Right atrium auricular region (tissue), 2 donors: ENCODE data around the gene ZNF445. TPM values are rescaled to one million over a fixed set of nuclear protein-coding genes. Genes with fewer than 3 reads are reported as not detected.
A peak's percentile ranks its signal among the peaks of the same experiment; 100 is the strongest.

Source experiments
- DNase-seq: peaks from one replicate; pipeline ENCODE4 v3.0.0-alpha.2; 2019; ENCODE audit warnings: low spot score
- H3K27ac ChIP-seq, 2 donors: fragments of 200-600 bp; sonication (generic); 1 replicate in 1 of 2; 2 replicates in 1 of 2; pipeline ENCODE4 v1.5.1; 2016 to 2019
- H3K27me3 ChIP-seq, 2 donors: fragments of 200-600 bp; sonication (generic); one replicate each; pipeline versions ENCODE4 v1.5.1 to v1.6.0; 2017 to 2019
- H3K36me3 ChIP-seq: fragments of 200-600 bp; sonication (generic); one replicate; pipeline ENCODE4 v1.5.1; 2016
- H3K4me1 ChIP-seq, 2 donors: fragments of 200-600 bp; sonication (generic); one replicate each; pipeline versions ENCODE4 v1.5.1 to v1.6.0; 2017 to 2019
- H3K4me3 ChIP-seq, 2 donors: fragments of 200-600 bp; sonication (generic); 1 replicate in 1 of 2; 2 replicates in 1 of 2; pipeline ENCODE4 v1.5.1; 2017 to 2019; ENCODE audit warnings: mild to moderate bottlenecking in 1 of 2, moderate library complexity in 1 of 2
- H3K9me3 ChIP-seq, 2 donors: fragments of 200-600 bp; sonication (generic); one replicate each; pipeline ENCODE4 v1.5.1; 2019
- total RNA-seq, 2 donors: library from RNA; depleted of rRNA; stranded (reverse); fragments of >200 nt; gene quantifications; one replicate each; pipeline ENCODE4 v1.1.0, GENCODE V29; 2016
- TF ChIP-seq, protein P1 (sequence below), 2 donors: fragments of 200-600 bp; sonication (generic); IDR thresholded peaks; one replicate each; pipeline ENCODE4 v1.5.1; 2019; ENCODE audit warnings: antibody characterized with exemption in 2 of 2

The ZNF445 gene
- total RNA-seq, 2 donors from 2014 or later, result 5.1 to 5.9 TPM

DNA sequence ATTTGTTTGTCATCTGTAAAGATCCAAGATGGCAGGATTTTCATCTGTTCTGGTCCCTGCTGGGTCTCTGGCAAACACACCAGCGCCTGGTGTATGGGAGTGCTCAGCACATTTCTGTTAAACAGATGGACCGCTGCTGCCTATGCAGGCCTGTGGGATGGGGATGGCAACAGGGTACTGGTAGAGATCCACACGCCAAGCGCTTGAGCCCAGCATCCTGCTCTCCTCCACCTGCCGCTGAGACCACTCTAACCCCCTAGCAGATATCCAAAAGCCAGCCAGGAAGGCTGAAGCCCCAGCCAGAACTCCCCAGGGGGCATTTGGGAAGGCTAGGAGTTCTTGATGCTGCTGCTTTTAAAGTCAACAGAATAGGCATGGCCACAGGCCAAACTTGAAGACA is 31.7 kb downstream of the ZNF445 start:
- Histone ChIP-seq H3K4me1 (peaks cover 0 to 6% of the 10 kb centered on the region in 2 donors), H3K9me3 (no peaks in the 10 kb centered on the region), H3K27ac (no peak overlapping the region), H3K4me3 (no peak overlapping the region), H3K27me3 (no peaks in the 10 kb centered on the region), H3K36me3 (peaks cover 63% of the 10 kb centered on the region)
- DNase-seq, result no peak
- TF ChIP-seq, protein P1, sequence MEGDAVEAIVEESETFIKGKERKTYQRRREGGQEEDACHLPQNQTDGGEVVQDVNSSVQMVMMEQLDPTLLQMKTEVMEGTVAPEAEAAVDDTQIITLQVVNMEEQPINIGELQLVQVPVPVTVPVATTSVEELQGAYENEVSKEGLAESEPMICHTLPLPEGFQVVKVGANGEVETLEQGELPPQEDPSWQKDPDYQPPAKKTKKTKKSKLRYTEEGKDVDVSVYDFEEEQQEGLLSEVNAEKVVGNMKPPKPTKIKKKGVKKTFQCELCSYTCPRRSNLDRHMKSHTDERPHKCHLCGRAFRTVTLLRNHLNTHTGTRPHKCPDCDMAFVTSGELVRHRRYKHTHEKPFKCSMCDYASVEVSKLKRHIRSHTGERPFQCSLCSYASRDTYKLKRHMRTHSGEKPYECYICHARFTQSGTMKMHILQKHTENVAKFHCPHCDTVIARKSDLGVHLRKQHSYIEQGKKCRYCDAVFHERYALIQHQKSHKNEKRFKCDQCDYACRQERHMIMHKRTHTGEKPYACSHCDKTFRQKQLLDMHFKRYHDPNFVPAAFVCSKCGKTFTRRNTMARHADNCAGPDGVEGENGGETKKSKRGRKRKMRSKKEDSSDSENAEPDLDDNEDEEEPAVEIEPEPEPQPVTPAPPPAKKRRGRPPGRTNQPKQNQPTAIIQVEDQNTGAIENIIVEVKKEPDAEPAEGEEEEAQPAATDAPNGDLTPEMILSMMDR (IDR thresholded peaks at IDR 0.05), result no peak

GRCh38 chr3:44444896-44445691 is 32.4 kb downstream of the ZNF445 start:
- Histone ChIP-seq H3K27ac (no peak overlapping the region), H3K36me3 (peaks cover 56% of the 10 kb centered on the region), H3K9me3 (no peaks in the 10 kb centered on the region), H3K27me3 (no peaks in the 10 kb centered on the region), H3K4me1 (peaks cover 0 to 13% of the 10 kb centered on the region in 2 donors), H3K4me3 (no peak overlapping the region)
- no peak for DNase-seq
- TF ChIP-seq, protein P1 (IDR thresholded peaks at IDR 0.05), result no peak

DNA sequence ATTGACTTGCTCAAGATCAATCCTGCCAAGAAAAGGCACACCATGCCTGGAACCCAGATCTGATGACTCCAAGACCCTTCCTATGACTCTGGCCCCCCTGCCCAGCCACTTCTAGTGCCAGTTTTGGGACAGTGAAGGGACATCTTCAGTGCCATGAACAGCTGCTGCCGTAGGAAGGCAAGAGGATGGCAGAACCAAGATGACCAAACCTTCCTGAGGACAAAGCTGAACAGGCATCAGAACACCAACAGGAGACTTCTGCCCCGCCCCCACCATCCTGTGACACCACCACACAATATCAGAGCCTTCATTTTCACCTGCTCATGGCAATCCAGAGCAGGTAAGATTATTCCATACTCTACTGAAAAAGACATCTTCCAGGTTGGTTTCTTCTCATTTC is 33.0 kb downstream of the ZNF445 start:
- no peaks in the 10 kb centered on the region for H3K9me3 ChIP-seq
- no peak overlapping the region for H3K27ac ChIP-seq
- H3K27me3 ChIP-seq, result no peaks in the 10 kb centered on the region
- H3K4me3 ChIP-seq, result no peak overlapping the region
- H3K4me1 ChIP-seq, result peaks cover 0 to 19% of the 10 kb centered on the region in 2 donors
- H3K36me3 ChIP-seq, result peaks cover 49% of the 10 kb centered on the region
- TF ChIP-seq, protein P1 (IDR thresholded peaks at IDR 0.05), result no peak
- DNase-seq, result no peak

GRCh38 chr3:44442596-44443309 is 34.7 kb downstream of the ZNF445 start:
- TF ChIP-seq, protein P1 (IDR thresholded peaks at IDR 0.05), result no peak
- Histone ChIP-seq H3K27me3 (no peaks in the 10 kb centered on the region), H3K4me1 (peaks cover 0 to 25% of the 10 kb centered on the region in 2 donors), H3K4me3 (no peak overlapping the region), H3K9me3 (no peaks in the 10 kb centered on the region), H3K27ac (no peak overlapping the region), H3K36me3 (peaks cover 33% of the 10 kb centered on the region)
- no peak for DNase-seq

DNA sequence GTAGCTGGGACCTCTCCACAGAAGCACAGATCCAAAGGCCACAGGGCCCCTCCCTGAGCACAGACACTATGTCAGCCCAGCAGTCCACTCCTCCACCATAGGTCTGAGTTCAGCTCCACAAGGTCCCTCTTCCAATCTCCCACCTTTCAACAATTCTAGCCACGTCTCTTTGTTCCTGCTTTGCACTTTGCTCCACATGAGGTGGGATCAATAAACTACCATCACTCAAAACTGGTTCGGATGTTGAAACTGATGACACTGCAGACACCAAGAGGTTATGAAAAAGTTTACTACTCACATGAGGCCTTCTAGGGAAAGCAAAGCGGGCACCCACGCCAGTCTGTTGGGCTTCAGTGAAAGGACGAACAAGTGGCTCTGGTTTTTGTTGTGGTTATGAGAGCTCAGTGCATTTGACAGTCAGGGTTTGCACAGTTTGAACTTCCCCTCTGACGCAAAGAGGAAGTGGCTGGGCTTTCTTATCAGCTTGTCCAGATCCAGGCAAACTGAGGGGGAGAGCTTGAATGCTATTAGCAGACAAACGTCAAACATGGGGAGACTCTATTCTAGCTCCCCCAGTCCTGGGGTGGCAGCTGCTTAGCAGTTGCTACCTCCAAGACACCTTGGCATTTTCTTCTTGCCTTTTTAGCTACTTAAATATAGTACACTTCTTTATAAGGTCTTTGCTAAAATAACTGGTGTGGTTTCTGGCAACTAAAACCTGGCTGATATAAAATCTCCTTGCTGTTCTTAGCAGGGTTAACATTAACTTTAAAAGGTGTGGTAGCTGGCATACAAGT is 37.8 kb downstream of the ZNF445 start:
- Histone ChIP-seq H3K27me3 (no peaks in the 10 kb centered on the region), H3K36me3 (peaks cover 12% of the 10 kb centered on the region), H3K4me1 (peaks cover 0 to 36% of the 10 kb centered on the region in 2 donors), H3K27ac (peak overlapping the region; percentile 90 to 92), H3K4me3 (peak overlapping the region in 1 of 2 donors; percentile 29), H3K9me3 (no peaks in the 10 kb centered on the region)
- peak; percentile 91 for DNase-seq
- TF ChIP-seq, protein P1 (IDR thresholded peaks at IDR 0.05), result no peak
